Upper lobe of left lung (tissue), 4 donors: ENCODE measurements around the gene TRIM22.

ENCODE experiments used
- CTCF ChIP-seq, 6 experiments: fragments of 450-650 bp in 4 of 6; fragments of 200-600 bp in 2 of 6; sonication (generic) in 2 of 6; IDR thresholded peaks; one replicate each; pipeline ENCODE4 v1.5.1; 2016 to 2019; ENCODE audit warnings: antibody characterized with exemption in 6 of 6
- EP300 ChIP-seq, 4 donors: sonication (generic); formaldehyde crosslinking; IDR thresholded peaks; one replicate each; pipeline ENCODE4 v1.5.1; 2017; ENCODE audit warnings: antibody characterized with exemption in 4 of 4, control low read depth in 2 of 4
- POLR2A ChIP-seq, 4 donors: fragments of 450-650 bp; IDR thresholded peaks; one replicate each; pipeline ENCODE4 v1.5.1; 2016 to 2017; ENCODE audit warnings: antibody characterized with exemption in 4 of 4, mild to moderate bottlenecking in 2 of 4
- POLR2AphosphoS5 ChIP-seq, 2 donors: sonication (generic); formaldehyde crosslinking; IDR thresholded peaks; one replicate each; pipeline ENCODE4 v1.5.1; 2017; ENCODE audit warnings: antibody characterized with exemption in 2 of 2

- TF ChIP-seq POLR2A (IDR thresholded peaks at IDR 0.05): no peak
- no peak for TF ChIP-seq CTCF (IDR thresholded peaks at IDR 0.05)
- TF ChIP-seq EP300 (IDR thresholded peaks at IDR 0.05): no peak
- no peak for TF ChIP-seq POLR2AphosphoS5 (IDR thresholded peaks at IDR 0.05)
These were observed 23.2 kb upstream of the TRIM22 start for GRCh38 chr11:5666402-5666793.
